ENCODE results near the gene RNU7-1.

The RNU7-1 gene

DNA sequence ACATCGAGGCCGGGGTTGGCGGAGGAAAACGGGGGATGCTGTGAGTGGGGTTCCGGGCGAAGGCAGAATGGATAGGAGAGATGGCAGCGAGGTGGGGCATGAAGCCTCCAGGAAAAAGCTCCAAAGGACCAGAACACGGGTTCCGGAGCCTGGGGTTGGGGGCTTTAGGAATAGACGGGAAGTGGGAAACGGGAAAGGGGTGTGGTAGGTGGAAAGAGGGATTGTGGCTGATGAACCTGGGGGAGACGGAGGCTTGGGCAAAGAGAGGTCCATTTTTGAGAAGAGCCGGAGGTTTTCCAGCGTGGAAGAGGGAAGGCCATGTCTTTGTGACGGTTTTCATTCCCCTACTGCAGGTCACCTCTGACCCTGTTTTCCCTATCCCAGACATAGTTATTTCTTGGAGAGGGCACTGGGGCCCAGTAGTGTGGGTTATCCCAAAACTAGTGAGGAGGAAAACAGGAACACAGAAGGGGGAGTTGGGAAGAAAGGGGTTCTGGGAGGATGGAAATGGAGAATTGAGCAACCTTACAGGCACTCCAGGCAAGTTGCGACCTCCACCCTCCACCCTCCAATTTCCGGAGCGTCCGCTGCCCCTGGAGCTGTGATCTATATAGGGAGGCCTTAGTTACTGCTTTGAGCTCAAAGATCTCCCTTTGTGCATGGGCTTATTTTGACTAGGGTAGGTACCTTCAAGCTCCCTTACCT is 14.8 kb upstream of the RNU7-1 start:
- Mint-ChIP-seq H3K36me3 (ENCODE audit: low read depth) (peaks cover 23% of the 10 kb centered on the region), H3K4me1 (peaks cover 80% of the 10 kb centered on the region), H3K27ac (peak overlapping the region; percentile 99), H3K4me3 (peak overlapping the region; percentile 100), H3K27me3 (ENCODE audit: low read depth, poor library complexity) (no peaks in the 10 kb centered on the region), H3K9me3 (no peaks in the 10 kb centered on the region)
- TF ChIP-seq, protein P1, sequence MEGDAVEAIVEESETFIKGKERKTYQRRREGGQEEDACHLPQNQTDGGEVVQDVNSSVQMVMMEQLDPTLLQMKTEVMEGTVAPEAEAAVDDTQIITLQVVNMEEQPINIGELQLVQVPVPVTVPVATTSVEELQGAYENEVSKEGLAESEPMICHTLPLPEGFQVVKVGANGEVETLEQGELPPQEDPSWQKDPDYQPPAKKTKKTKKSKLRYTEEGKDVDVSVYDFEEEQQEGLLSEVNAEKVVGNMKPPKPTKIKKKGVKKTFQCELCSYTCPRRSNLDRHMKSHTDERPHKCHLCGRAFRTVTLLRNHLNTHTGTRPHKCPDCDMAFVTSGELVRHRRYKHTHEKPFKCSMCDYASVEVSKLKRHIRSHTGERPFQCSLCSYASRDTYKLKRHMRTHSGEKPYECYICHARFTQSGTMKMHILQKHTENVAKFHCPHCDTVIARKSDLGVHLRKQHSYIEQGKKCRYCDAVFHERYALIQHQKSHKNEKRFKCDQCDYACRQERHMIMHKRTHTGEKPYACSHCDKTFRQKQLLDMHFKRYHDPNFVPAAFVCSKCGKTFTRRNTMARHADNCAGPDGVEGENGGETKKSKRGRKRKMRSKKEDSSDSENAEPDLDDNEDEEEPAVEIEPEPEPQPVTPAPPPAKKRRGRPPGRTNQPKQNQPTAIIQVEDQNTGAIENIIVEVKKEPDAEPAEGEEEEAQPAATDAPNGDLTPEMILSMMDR (IDR thresholded peaks at IDR 0.05), result no peak
- DNase-seq, result no peak

DNA sequence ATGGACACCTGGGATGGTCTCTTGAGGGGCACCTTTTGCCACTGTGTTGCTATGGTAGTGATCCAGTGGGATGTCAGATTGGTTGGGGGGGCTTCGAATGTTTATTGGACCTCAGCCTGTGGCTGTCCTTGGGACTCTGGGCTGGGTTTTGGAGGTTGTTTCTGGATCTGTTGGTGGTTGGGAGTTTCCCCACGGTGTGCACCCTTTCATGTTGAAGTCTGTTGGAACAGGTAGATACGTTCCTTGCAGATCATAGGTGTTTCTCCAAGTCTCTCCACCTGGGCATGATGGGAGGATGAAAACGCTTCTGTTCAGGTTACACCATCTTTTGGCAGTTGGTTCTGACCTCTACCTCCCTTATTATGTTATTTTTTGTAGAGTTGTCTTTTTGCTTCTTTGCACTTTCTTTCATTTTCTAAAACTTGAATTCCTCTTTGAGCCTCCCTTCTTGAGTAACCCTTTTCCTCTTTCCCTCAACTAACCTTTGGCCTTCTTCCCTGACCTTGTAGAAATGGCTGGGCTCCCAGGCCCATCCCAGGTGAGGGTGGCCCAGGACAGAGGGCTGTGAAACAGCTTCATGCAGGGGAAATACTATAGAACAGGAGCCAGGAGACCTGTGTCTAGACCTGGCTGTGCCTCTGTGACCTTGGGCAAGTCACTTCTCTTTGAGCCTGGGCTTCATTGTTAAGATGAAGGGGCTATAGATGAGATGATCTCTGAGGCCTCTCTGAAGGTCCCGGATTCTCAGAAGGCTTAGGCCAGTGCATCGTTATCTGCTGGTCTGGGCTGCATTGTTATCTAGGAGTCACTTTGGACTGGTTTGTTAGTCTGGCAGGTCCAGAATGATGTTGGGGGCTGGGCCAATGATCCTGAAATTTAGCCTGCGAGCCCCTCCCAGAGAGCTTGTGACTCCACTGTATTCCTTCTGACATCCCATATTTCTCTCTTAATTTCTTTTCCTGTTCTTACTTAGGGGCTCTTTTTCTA is 13.9 kb upstream of the RNU7-1 start:
- Mint-ChIP-seq H3K27me3 (ENCODE audit: low read depth, poor library complexity) (no peaks in the 10 kb centered on the region), H3K4me3 (peak overlapping the region; percentile 100), H3K4me1 (peaks cover 73% of the 10 kb centered on the region), H3K27ac (peak overlapping the region; percentile 69), H3K36me3 (ENCODE audit: low read depth) (peaks cover 32% of the 10 kb centered on the region), H3K9me3 (no peaks in the 10 kb centered on the region)
- no peak for DNase-seq
- TF ChIP-seq, protein P1 (IDR thresholded peaks at IDR 0.05), result no peak

DNA sequence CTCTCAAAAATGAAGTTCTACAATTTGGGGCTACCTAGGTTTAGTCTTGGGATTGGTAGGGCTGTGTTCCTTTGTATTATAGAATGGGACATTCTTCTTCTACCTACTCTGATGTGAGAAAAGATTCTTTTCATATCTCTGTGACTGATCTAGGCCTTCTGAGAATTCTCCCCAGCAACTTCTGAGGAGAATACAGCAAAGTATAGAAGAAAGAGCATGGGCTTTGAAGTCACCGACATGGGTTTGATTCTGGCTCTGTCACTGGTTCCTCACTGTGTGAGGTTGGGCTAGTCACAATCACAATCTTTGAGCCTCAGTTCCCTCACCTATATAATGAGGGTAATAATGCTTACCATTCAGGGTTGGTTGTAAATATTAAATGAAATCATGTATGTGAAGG is 10.8 kb upstream of the RNU7-1 start:
- Mint-ChIP-seq H3K4me3 (no peak overlapping the region), H3K27me3 (ENCODE audit: low read depth, poor library complexity) (peaks cover 4% of the 10 kb centered on the region), H3K4me1 (peaks cover 54% of the 10 kb centered on the region), H3K27ac (peak overlapping the region; percentile 80), H3K9me3 (no peaks in the 10 kb centered on the region), H3K36me3 (ENCODE audit: low read depth) (peaks cover 50% of the 10 kb centered on the region)
- TF ChIP-seq, protein P1 (IDR thresholded peaks at IDR 0.05), result no peak
- no peak for DNase-seq

DNA sequence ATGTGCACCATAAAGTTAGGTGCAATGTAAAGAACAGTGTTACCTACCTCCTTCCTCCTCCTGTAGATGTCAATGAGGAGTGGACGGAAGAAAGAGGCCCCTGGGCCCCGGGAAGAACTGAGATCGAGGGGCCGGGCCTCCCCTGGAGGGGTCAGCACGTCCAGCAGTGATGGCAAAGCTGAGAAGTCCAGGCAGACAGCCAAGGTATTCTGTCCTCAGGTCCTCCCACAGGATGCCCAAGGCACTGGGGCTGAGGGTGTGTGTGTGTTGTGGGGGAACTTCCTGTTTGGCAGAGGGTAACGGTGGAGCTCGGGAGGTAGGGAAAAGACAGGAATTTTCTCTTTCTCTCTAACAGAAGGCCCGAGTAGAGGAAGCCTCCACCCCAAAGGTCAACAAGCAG is 9.5 kb upstream of the RNU7-1 start:
- Mint-ChIP-seq H3K4me3 (no peak overlapping the region), H3K9me3 (no peaks in the 10 kb centered on the region), H3K27me3 (ENCODE audit: low read depth, poor library complexity) (peaks cover 4% of the 10 kb centered on the region), H3K27ac (peak overlapping the region; percentile 90), H3K4me1 (peaks cover 57% of the 10 kb centered on the region), H3K36me3 (ENCODE audit: low read depth) (peaks cover 53% of the 10 kb centered on the region)
- TF ChIP-seq, protein P1 (IDR thresholded peaks at IDR 0.05), result no peak
- DNase-seq, result no peak

DNA sequence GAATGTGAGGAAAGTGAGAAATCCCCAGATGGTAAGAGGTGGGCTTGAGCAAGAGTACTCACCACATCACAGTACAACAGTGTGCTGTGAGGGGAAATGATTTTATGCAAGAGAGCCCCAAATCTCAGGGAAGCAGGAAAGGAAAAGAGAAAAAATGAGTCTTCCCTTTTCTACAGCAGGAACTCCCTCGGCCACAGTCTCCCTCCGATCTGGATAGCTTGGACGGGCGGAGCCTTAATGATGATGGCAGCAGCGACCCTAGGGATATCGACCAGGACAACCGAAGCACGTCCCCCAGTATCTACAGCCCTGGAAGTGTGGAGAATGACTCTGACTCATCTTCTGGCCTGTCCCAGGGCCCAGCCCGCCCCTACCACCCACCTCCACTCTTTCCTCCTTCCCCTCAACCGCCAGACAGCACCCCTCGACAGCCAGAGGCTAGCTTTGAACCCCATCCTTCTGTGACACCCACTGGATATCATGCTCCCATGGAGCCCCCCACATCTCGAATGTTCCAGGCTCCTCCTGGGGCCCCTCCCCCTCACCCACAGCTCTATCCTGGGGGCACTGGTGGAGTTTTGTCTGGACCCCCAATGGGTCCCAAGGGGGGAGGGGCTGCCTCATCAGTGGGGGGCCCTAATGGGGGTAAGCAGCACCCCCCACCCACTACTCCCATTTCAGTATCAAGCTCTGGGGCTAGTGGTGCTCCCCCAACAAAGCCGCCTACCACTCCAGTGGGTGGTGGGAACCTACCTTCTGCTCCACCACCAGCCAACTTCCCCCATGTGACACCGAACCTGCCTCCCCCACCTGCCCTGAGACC is 8.0 kb upstream of the RNU7-1 start:
- TF ChIP-seq, protein P1 (IDR thresholded peaks at IDR 0.05), result no peak
- Mint-ChIP-seq H3K4me1 (peaks cover 57% of the 10 kb centered on the region), H3K27me3 (ENCODE audit: low read depth, poor library complexity) (peaks cover 6% of the 10 kb centered on the region), H3K9me3 (no peaks in the 10 kb centered on the region), H3K4me3 (no peak overlapping the region), H3K36me3 (ENCODE audit: low read depth) (peaks cover 62% of the 10 kb centered on the region), H3K27ac (peak overlapping the region; percentile 96)
- DNase-seq, result no peak
